ENCODE measurements around the gene SLC44A4.
"Not testable (repeated sequence)": the region's sequence is repeated elsewhere in the genome, so short reads cannot be mapped to it uniquely, and the experiment has no call there.

The SLC44A4 gene

GRCh38 chr6:31878222-31878621 is 575 bp downstream of the SLC44A4 start:
- no peak for DNase-seq

- no peak for DNase-seq
These were observed 1.1 kb downstream of the SLC44A4 start for GRCh38 chr6:31877651-31878161.

DNA sequence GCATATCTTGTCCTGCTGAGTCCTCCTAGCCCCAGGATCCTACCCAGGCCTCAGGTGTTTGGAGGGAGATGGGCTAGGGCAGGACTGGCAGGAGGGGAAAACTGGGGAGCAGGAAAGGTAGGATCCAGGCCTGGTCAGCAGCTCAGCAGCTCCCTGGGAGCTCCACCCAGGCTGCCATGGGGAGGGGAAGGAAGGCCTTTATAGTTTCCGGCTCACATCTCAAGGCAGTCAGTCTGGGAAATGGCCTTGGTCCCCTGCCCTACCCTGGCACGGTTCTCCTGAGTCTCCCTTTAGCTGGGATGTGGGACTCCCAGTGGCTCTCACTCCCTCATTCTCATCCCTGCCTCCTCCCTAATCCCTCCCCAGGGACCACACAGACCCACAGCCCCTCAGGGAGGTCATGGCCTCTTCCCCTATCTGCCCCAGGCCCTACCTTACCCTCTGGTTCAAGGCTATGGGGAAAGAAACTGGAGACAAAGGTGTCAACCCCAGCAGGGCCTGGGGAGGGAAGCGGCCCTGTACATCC is 1.6 kb downstream of the SLC44A4 start:
- DNase-seq = no peak

DNA sequence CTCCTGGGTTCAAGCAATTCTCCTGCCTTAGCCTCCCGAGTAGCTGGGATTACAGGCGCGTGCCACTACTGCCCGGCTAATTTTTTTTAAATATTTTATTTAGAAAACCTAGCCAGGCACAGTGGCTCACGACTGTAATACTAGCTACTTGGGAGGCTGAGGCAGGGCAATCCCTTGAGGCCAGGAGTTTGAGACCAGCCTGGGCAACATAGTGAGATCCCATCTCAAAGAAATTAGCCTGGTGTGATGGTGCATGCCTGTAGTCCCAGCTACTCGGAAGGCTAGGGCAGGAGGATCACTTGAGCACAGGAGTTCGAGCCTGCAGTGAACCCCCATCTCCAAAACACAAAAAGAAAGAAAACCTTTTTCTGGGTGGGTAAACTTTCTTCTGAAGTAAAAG is 2.4 kb downstream of the SLC44A4 start:
- DNase-seq = no peak

- DNase-seq = no peak
These were observed 2.9 kb downstream of the SLC44A4 start for GRCh38 chr6:31875877-31876276.

DNA sequence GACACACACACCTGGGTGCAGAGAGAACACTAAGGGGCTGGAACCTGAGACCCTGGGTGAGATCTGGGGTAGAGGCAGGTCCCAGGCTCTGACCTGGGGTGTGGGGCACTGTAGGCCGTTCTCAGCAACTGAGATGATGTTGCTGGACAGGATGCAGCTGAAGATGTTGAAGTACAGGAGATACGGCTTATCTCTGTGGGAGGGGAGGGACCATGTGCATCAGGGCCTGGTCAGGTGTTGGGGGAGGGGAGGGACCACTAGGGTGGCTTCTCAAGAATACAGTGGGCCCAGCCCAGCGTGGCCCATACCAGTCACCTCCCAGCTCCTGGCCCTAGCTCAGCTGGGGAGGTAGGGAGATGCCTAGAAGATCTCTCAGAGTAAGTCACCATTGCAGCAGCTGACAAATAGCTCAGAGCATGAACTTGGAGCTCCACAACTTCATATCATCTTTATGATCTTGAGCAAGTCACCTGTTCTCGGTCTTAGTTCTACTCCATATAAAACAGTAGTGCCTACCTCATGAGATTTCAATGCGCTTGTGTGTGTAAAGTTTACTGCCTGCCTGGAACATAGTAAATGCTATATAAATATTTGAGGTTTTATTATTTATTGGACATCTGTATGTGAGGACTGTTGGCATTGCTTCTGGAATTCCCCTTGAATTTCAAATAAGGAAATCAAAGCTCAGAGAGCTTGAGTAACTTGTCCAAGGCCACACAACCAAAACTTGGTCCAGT is 3.8 kb downstream of the SLC44A4 start:
- DNase-seq = no peak

- DNase-seq = no peak
These were observed 4.6 kb downstream of the SLC44A4 start for GRCh38 chr6:31874084-31874670.

DNA sequence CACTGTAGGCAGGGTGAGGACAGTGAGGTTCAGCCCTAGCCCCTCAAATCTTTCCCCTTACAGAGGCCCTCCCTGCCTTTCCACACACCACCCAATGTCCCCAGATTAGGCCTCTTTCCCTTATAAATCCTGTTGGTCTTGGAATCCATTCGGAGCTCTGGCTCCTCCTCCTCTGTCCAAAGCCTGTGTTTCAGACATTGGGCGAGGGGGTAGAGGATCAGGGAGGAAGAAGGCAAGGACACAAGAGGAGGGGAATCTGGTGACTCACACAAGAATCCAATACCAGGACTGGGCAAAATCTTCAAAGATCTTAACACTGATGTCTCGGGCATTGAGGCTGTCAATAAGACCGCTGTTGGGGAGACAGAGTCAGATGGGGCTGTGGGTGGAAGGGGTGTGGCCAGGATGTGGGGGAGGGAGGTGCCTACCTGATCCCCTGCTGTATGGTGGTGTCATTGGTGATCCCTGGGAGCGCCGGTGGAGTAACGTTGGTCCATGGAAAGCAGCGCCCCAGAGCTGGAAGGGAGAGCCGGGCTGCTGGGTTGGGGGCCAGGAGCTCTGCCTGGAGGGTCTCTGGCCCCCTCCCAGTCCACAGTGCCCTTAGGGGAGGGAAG is 7.6 kb downstream of the SLC44A4 start:
- DNase-seq = peak; percentile 56

DNA sequence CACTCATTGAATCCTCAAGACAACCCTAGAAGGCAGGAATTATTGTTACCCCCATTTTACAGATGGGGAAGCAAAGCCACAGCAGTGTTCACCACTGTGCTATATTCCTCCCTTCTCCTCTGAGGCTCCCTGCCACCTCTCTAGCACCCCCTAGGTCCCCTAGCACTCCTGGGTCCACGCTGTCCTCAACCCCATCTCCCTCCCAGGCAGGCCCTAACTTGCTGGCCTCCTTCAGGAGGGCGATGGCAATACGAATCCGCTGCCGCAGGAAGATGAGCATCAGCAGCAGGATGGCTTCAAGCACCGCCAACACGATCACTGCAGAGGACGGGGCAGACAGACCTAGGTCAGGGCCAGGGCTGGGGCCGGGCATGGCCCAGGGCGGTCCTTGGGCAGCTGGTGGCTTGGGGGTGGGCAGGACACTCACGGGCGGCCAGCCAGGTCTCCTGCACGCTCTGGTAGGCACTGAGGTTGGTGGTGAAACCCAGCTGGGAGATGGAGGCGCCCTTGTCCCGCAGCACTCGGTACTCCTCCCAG is 8.3 kb downstream of the SLC44A4 start:
- DNase-seq = no peak

DNA sequence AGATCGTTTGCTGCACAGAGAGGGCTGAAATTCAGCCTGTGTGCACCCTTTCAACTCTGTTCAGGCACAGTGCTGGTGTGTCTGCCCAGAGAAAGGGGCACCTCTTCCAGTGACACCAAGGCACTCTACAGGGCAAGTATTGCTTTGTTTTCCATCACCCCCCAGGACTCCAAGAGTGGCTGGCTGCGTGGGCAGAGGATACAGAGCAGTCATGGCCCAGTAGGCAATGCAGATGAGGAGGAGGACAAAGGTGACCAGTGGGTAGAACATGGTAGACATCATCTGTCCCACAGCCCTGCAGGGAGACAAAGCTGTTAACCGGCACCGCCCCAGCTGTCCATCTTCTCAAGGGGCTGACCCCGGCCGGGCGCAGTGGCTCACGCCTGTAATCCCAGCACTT is 9.5 kb downstream of the SLC44A4 start:
- DNase-seq = no peak

GRCh38 chr6:31868658-31868971 is 10.2 kb downstream of the SLC44A4 start:
- not testable (repeated sequence) for DNase-seq

DNA sequence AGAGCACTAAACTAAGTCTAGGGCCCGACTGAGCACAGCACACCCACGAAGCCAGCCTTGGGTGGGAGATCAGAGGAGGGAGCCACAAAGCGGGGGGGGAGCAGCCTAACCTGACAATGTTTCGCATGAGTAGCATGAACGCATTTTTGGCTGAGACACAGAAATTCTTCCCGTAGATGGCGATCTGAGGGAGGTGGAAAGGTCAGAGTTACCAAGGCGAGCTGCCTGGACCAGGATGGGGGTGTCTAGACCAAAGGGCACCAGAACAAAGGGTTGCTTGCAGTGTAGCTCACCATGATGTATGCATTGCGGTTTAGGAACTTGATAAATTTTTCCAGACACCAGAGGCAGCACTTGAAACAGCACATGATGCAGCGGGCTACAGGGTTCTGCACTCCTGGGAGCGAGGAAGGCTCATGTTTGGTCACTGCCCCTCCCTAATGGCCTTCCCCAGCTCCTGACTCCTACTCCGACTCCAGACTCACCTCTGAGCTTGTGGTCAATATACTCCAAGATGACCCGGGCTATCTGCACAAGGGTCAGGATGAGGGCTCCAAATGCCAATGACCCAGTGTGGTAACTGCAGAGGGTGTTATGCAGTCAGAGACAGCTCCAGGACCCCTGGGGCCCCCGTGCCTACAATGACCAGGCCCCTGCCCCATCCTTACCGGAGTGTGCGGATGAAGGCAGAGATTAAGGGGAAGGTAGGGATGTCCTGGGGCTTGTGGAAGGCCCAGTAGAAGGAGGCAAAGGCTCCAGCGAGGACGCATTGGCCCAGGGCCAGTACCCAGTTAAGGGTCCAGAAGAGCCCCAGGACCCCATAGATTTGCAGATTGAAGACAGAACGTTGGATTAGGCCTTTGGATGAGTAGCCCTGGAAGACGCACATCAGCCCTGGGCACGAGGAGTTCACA is 13.3 kb downstream of the SLC44A4 start:
- no peak for DNase-seq

DNA sequence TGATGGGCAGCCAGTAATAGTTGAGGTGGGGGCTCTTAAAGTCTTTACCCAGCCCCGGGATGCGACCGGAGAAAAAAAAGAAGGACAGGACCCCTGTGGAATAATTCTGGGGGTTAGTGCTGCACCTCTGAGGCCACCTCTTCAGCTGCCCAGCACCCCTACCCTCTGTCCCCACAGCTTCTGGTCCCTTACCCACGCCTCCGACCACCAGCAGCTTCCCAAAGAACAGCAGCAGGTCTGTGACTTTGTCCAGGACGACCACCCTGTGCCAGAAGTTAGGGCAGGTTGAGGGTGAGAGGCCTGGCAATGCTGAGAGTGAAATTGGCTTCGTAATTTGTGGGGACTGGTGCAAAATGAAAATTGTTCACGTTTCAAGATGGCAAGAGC is 14.0 kb downstream of the SLC44A4 start:
- DNase-seq = no peak

- not testable (repeated sequence) for DNase-seq
These were observed 14.7 kb downstream of the SLC44A4 start for GRCh38 chr6:31864123-31864562.

GRCh38 chr6:31862344-31863235 is 16.2 kb downstream of the SLC44A4 start, which contains the start of gene NEU1:
NEU1 (minus strand) TSS chr6:31862821; CDS start chr6:31862776, 45 bp downstream.
- peak; percentile 100 for DNase-seq

- no peak for DNase-seq
These were observed 16.9 kb downstream of the SLC44A4 start for GRCh38 chr6:31861919-31862343.

GRCh38 chr6:31861150-31861549 is 17.6 kb downstream of the SLC44A4 start:
- no peak for DNase-seq

DNA sequence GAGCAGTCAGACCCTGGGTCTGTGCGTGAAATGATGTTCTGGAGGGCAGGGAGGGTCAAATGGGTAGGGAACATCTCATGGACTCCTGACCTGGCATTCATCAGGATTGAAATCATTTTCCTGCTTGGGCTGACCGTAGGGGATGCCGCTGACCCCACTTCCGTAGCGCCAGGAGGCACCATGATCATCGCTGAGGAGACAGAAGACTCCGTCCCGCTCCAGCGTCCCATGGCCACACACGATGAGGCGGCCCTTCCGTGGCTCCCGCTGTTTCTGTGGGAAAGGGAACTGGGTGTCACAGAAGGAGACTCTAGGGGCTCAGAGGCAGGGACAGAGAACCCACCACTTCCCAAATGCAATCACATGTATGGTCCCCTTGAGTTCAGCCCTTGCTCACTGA is 18.4 kb downstream of the SLC44A4 start:
- DNase-seq = no peak

DNA sequence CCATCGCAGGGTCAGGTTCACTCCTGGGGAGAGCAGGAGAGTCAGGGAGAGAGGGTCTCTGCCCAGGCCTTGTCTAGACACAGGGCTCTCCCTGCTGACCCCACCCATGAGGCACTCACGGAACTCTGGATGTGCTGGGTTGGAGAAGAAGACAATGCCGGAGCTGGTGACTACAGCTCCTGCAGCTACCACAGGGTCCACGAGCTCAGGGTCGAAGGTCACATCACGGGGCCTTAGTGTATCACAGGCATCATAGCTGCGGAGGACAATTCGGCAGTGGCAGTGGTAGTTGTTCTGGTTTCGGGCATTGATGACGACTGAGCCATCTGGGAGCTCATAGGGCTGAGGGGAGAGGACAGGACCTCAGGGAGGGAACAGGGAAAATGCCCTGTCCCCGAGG is 18.9 kb downstream of the SLC44A4 start:
- no peak for DNase-seq

GRCh38 chr6:31858707-31859106 is 20.1 kb downstream of the SLC44A4 start:
- DNase-seq = no peak

- not testable (repeated sequence) for DNase-seq
These were observed 21.0 kb downstream of the SLC44A4 start for GRCh38 chr6:31857774-31858173.

Data from fibroblast of upper back skin (primary cell).